Gastroesophageal sphincter (tissue), 4 donors: ENCODE data around the gene TRIM32. TPM values are rescaled to one million over a fixed set of nuclear protein-coding genes. Genes with fewer than 3 reads are reported as not detected.

Experiments
- ATAC-seq: fragments of 150-250 bp; one replicate; pipeline ENCODE4 v1.9.1; 2016; ENCODE audit warnings: mild to moderate bottlenecking, moderate library complexity
- H3K27ac ChIP-seq, 4 donors: fragments of 200-600 bp; sonication (generic) in 3 of 4; 1 replicate in 3 of 4; 2 replicates in 1 of 4; pipeline ENCODE4 v1.5.1; 2016 to 2019
- H3K27me3 ChIP-seq: fragments of 200-600 bp; sonication (generic); one replicate; pipeline ENCODE4 v1.5.1; 2019
- H3K36me3 ChIP-seq, 2 donors: fragments of 200-600 bp; sonication (generic); one replicate each; pipeline ENCODE4 v1.5.1; 2019; ENCODE audit warnings: control low read depth in 1 of 2
- H3K4me1 ChIP-seq, 3 donors: fragments of 200-600 bp; sonication (generic); 1 replicate in 2 of 3; 2 replicates in 1 of 3; pipeline ENCODE4 v1.5.1; 2016 to 2019; ENCODE audit warnings: control low read depth in 2 of 3
- H3K4me3 ChIP-seq, 2 donors: fragments of 200-600 bp; sonication (generic); one replicate each; pipeline ENCODE4 v1.5.1; 2019; ENCODE audit warnings: mild to moderate bottlenecking in 1 of 2, moderate library complexity in 1 of 2
- H3K9me3 ChIP-seq, 3 donors: fragments of 200-600 bp; sonication (generic); one replicate each; pipeline ENCODE4 v1.5.1; 2017 to 2019; ENCODE audit warnings: control low read depth in 2 of 3
- CTCF ChIP-seq, 4 experiments: fragments of 200-600 bp in 2 of 4; fragments of 450-650 bp in 2 of 4; sonication (generic) in 1 of 4; IDR thresholded peaks; one replicate each; pipeline ENCODE4 v1.5.1; 2017 to 2019; ENCODE audit warnings: antibody characterized with exemption in 4 of 4, mild to moderate bottlenecking in 2 of 4, moderate library complexity in 2 of 4
- EP300 ChIP-seq: sonication (generic); formaldehyde crosslinking; IDR thresholded peaks from one replicate; pipeline ENCODE4 v1.6.1; 2017; ENCODE audit warnings: antibody characterized with exemption, mild to moderate bottlenecking
- POLR2A ChIP-seq, 2 donors: fragments of 450-650 bp; IDR thresholded peaks; one replicate each; pipeline ENCODE4 v1.6.1; 2017; ENCODE audit warnings: antibody characterized with exemption in 2 of 2, mild to moderate bottlenecking in 2 of 2, moderate library complexity in 1 of 2
- POLR2AphosphoS5 ChIP-seq: sonication (generic); formaldehyde crosslinking; IDR thresholded peaks from one replicate; pipeline ENCODE4 v1.6.1; 2017; ENCODE audit warnings: antibody characterized with exemption
- WGBS, 2 donors: methylation state at CpG; one replicate each; pipeline ENCODE4 v1.1.5; 2018; ENCODE audit warnings: low coverage in 1 of 2; 5-methylcytosine and 5-hydroxymethylcytosine counted together
- total RNA-seq, 4 donors: library from RNA; depleted of rRNA; stranded (reverse); fragments of >200 nt; gene quantifications; one replicate each; pipeline ENCODE4 v1.1.0, GENCODE V29; 2016

Gene TRIM32
- total RNA-seq, 4 donors from 2014 or later, result 18.5 to 25.7 (median 23.1) TPM

GRCh38 chr9:116663581-116663980 is 23.5 kb upstream of the TRIM32 start:
- peak overlapping the region in 2 of 4 donors; percentile 51 to 63 for H3K27ac ChIP-seq
- H3K9me3 ChIP-seq, result no peaks in the 10 kb centered on the region
- TF ChIP-seq EP300, result no peak
- no peak for TF ChIP-seq CTCF (IDR thresholded peaks at IDR 0.05)
- no peak for TF ChIP-seq POLR2AphosphoS5
- no peak for TF ChIP-seq POLR2A (IDR thresholded peaks at IDR 0.05)
- no peaks in the 10 kb centered on the region for H3K36me3 ChIP-seq
- WGBS, 2 donors, result 88 to 100% methylated on average over 1 of the region's 1 CpG
- no peak for ATAC-seq
- H3K4me1 ChIP-seq, result peaks cover 0 to 18% (median 0%) of the 10 kb centered on the region in 3 donors
- H3K27me3 ChIP-seq, result no peaks in the 10 kb centered on the region
- H3K4me3 ChIP-seq, result no peak overlapping the region

- 91 to 100% methylated on average over 4 of the region's 4 CpGs for WGBS, 2 donors
- Histone ChIP-seq H3K9me3 (peaks cover 0 to 3% (median 0%) of the 10 kb centered on the region in 3 donors), H3K27ac (no peak overlapping the region), H3K36me3 (no peaks in the 10 kb centered on the region), H3K4me3 (no peak overlapping the region), H3K27me3 (no peaks in the 10 kb centered on the region), H3K4me1 (peaks cover 0 to 12% (median 0%) of the 10 kb centered on the region in 3 donors)
- TF ChIP-seq POLR2A (IDR thresholded peaks at IDR 0.05) (no peak), EP300 (no peak), POLR2AphosphoS5 (no peak), CTCF (IDR thresholded peaks at IDR 0.05) (no peak)
- ATAC-seq, result no peak
Observed at GRCh38 chr9:116668970-116669695, 18.0 kb upstream of the TRIM32 start.

GRCh38 chr9:116671605-116672004 is 15.5 kb upstream of the TRIM32 start:
- TF ChIP-seq CTCF (IDR thresholded peaks at IDR 0.05) (no peak), POLR2A (IDR thresholded peaks at IDR 0.05) (no peak), POLR2AphosphoS5 (no peak), EP300 (no peak)
- no peak overlapping the region for H3K4me3 ChIP-seq
- H3K36me3 ChIP-seq, result no peaks in the 10 kb centered on the region
- no peaks in the 10 kb centered on the region for H3K4me1 ChIP-seq
- H3K27ac ChIP-seq, result no peak overlapping the region
- peaks cover 0 to 3% (median 0%) of the 10 kb centered on the region in 3 donors for H3K9me3 ChIP-seq
- 87 to 93% methylated on average over 2 of the region's 2 CpGs for WGBS, 2 donors
- no peaks in the 10 kb centered on the region for H3K27me3 ChIP-seq
- ATAC-seq, result no peak

- H3K4me1 ChIP-seq, result no peaks in the 10 kb centered on the region
- H3K9me3 ChIP-seq, result peaks cover 0 to 3% (median 0%) of the 10 kb centered on the region in 3 donors
- no peak overlapping the region for H3K27ac ChIP-seq
- H3K36me3 ChIP-seq, result no peaks in the 10 kb centered on the region
- no peak for TF ChIP-seq EP300
- TF ChIP-seq POLR2A (IDR thresholded peaks at IDR 0.05), result no peak
- no peak for TF ChIP-seq CTCF (IDR thresholded peaks at IDR 0.05)
- TF ChIP-seq POLR2AphosphoS5, result no peak
- no peak for ATAC-seq
- H3K27me3 ChIP-seq, result no peaks in the 10 kb centered on the region
- 42 to 86% methylated on average over 1 of the region's 1 CpG for WGBS, 2 donors
- H3K4me3 ChIP-seq, result no peak overlapping the region
Observed at GRCh38 chr9:116673375-116673774, 13.7 kb upstream of the TRIM32 start.
